Ramos (cell line): ENCODE results near the gene FLNB.

Experiments
- in situ Hi-C: fragments of 300-500 bp; cut with MboI; formaldehyde crosslinking; loops from one replicate; pipeline ENCODE4 v1.14.3; 2022; ENCODE audit warnings: low sequenced_read_pairs; ENCODE audit not compliant: unreplicated experiment

The FLNB gene

GRCh38 chr3:58153371-58153770 lies 145.1 kb downstream of the FLNB start:
- in situ Hi-C loops = no loop called here

- in situ Hi-C loops = no loop called here
Observed at GRCh38 chr3:58154626-58155449, 146.6 kb downstream of the FLNB start.

- in situ Hi-C loops = no loop called here
Observed at GRCh38 chr3:58155838-58156237, 147.6 kb downstream of the FLNB start.

- in situ Hi-C loops = no loop called here
Observed at GRCh38 chr3:58157700-58158099, 149.5 kb downstream of the FLNB start.

- in situ Hi-C loops = no loop called here
Observed at GRCh38 chr3:58158442-58159153, 150.4 kb downstream of the FLNB start.

- in situ Hi-C loops = no loop called here
Observed at GRCh38 chr3:58160399-58160798, 152.2 kb downstream of the FLNB start.

GRCh38 chr3:58161435-58162398 lies 153.5 kb downstream of the FLNB start:
- in situ Hi-C loops = no loop called here

- in situ Hi-C loops = no loop called here
Observed at GRCh38 chr3:58163234-58163633, 155.0 kb downstream of the FLNB start.

- in situ Hi-C loops = no loop called here
Observed at GRCh38 chr3:58164199-58164879, 156.1 kb downstream of the FLNB start.

GRCh38 chr3:58164906-58165821 lies 156.9 kb downstream of the FLNB start:
- in situ Hi-C loops = no loop called here

GRCh38 chr3:58167431-58168351 lies 159.5 kb downstream of the FLNB start:
- in situ Hi-C loops = no loop called here

GRCh38 chr3:58168498-58168897 lies 160.3 kb downstream of the FLNB start:
- in situ Hi-C loops = no loop called here

GRCh38 chr3:58169371-58169770 lies 161.1 kb downstream of the FLNB start:
- in situ Hi-C loops = no loop called here

GRCh38 chr3:58170376-58170775 lies 162.2 kb downstream of the FLNB start:
- in situ Hi-C loops = loop anchor here (10.0 kb wide), 1 partner anchor 166 kb away; the partner anchor contains the start of gene FLNB

GRCh38 chr3:58171126-58171525 lies 162.9 kb downstream of the FLNB start:
- in situ Hi-C loops = loop anchor here (10.0 kb wide), 1 partner anchor 166 kb away; the partner anchor contains the start of gene FLNB

GRCh38 chr3:58173029-58173668 lies 164.9 kb downstream of the FLNB start:
- in situ Hi-C loops = loop anchor here (10.0 kb wide), 1 partner anchor 168 kb away; the partner anchor contains the start of gene FLNB
